GM23338 (cell line): ENCODE results near the gene NEK7.

ENCODE experiments used
- CTCF ChIP-seq, 2 experiments: fragments of 200-600 bp in 1 of 2; sonication (generic) in 1 of 2; conservative IDR thresholded peaks; 2 replicates each; pipeline versions ENCODE4 v1.5.1 to v1.6.1; 2016 to 2017; ENCODE audit warnings: antibody characterized with exemption in 2 of 2, low read depth in 2 of 2, mild to moderate bottlenecking in 2 of 2, moderate library complexity in 1 of 2
- EZH2 ChIP-seq: fragments of 200-600 bp; sonication (generic); IDR thresholded peaks from one replicate; pipeline ENCODE4 v1.8.0; 2017; ENCODE audit warnings: antibody characterized with exemption, mild to moderate bottlenecking, low read depth; ENCODE audit not compliant: unreplicated experiment
- EZH2phosphoT487 ChIP-seq: fragments of 200-600 bp; sonication (generic); IDR thresholded peaks from one replicate; pipeline ENCODE4 v1.8.1; 2018; ENCODE audit warnings: antibody characterized with exemption; ENCODE audit not compliant: unreplicated experiment
- NANOG ChIP-seq: IDR thresholded peaks from 2 replicates; pipeline ENCODE4 v1.6.1; 2016; ENCODE audit warnings: antibody characterized with exemption, borderline replicate concordance
- POLR2AphosphoS5 ChIP-seq: IDR thresholded peaks from 2 replicates; pipeline ENCODE4 v1.6.1; 2016; ENCODE audit warnings: antibody characterized with exemption, low read depth
- REST ChIP-seq: IDR thresholded peaks from one replicate; pipeline ENCODE4 v1.6.1; 2018; ENCODE audit warnings: antibody characterized with exemption; ENCODE audit not compliant: unreplicated experiment
- STAT1 ChIP-seq: IDR thresholded peaks from one replicate; pipeline ENCODE4 v1.6.1; 2016; ENCODE audit warnings: antibody characterized with exemption; ENCODE audit not compliant: unreplicated experiment
- ZNF462 ChIP-seq: fragments of 250-450 bp; sonication (Bioruptor Pico); IDR thresholded peaks from 2 replicates; pipeline ENCODE4 v1.5.0; 2020; ENCODE audit warnings: mild to moderate bottlenecking, moderate library complexity

- TF ChIP-seq EZH2phosphoT487 = no peak
- TF ChIP-seq REST = no peak
- TF ChIP-seq CTCF (conservative IDR thresholded peaks at IDR 0.05; ENCODE audit: low read depth in 2 of 2) = no peak
- TF ChIP-seq EZH2 = no peak
- TF ChIP-seq POLR2AphosphoS5 = no peak
- TF ChIP-seq NANOG = no peak
- no peak for TF ChIP-seq STAT1
- no peak for TF ChIP-seq ZNF462 (CRISPR knock-in tag)
Measured at GRCh38 chr1:198272492-198272891, 115.7 kb downstream of the NEK7 start.
